Measurements from ENCODE around the gene NRN1L. TPM values are rescaled to one million over a fixed set of nuclear protein-coding genes. Genes with fewer than 3 reads are reported as not detected.

Gene NRN1L
- total and polyA plus RNA-seq, 2 donors (not counting 3 experiments of a cell fraction or from before 2014, with no cell fraction given), result 0.37 TPM; not detected in 1

- CTCF ChIA-PET, result interaction anchor here (2.8 to 4.6 kb wide), 2 partner anchors 25 to 26 kb away, joined by 8 to 32 read pairs; no protein-coding TSS in a partner anchor
These were observed 42.7 kb upstream of the NRN1L start, which contains the start of gene THAP11 for GRCh38 chr16:67841816-67842508. Gene THAP11 (plus strand): TSS chr16:67842320. CDS start chr16:67842555, 235 bp downstream.

More at GRCh38 chr16:67841816-67842508, 42.7 kb upstream of the NRN1L start, which contains the start of gene THAP11:
- Histone ChIP-seq H3K27me3 (ENCODE audit: control insufficient read depth in 2 of 2, insufficient read depth in 2 of 2, low read length in 2 of 2) (no peaks in the 10 kb centered on the region), H4K20me1 (replicated peaks; ENCODE audit: control insufficient read depth, extremely low read depth, insufficient read depth, low read length) (no peaks in the 10 kb centered on the region), H3K9me3 (replicated peaks; ENCODE audit: control insufficient read depth, insufficient read depth, low read length) (no peaks in the 10 kb centered on the region), H2AFZ (ENCODE audit: low read depth, low read length) (peak within 1 kb of the TSS; percentile 92), H3K9me1 (replicated peaks; ENCODE audit: control insufficient read depth, extremely low read depth, insufficient read depth, low read length) (no peaks in the 10 kb centered on the region), H3K4me3 (replicated peaks in 1 of 3; ENCODE audit: insufficient read depth in 1 of 3, low read depth in 1 of 3, low read length in 3 of 3) (peak within 1 kb of the TSS; percentile 32 to 58 (median 57)), H3K36me3 (ENCODE audit: control insufficient read depth in 2 of 2, extremely low read depth in 1 of 2, insufficient read depth in 2 of 2, low read length in 2 of 2) (no peaks in the 10 kb centered on the region), H3K4me1 (ENCODE audit: control insufficient read depth, extremely low read depth, insufficient read depth, low read length) (peaks cover 26% of the 10 kb centered on the region), H3K9ac (replicated peaks; ENCODE audit: extremely low read depth, insufficient read depth, low read length) (peak within 1 kb of the TSS; percentile 84), H3K27ac (ENCODE audit: insufficient read depth, low read depth, low read length) (peak within 1 kb of the TSS; percentile 77), H3K79me2 (ENCODE audit: control insufficient read depth, insufficient read depth, low read length) (peaks cover 23% of the 10 kb centered on the region), H3K4me2 (ENCODE audit: insufficient read depth, low read length) (peak within 1 kb of the TSS; percentile 54)
- no TSS peak for BruUV-seq (replicated peaks)
- FAIRE-seq, result peak; percentile 96
- dilution Hi-C loops (cut with MboI; ENCODE audit: extremely low pct_ligation_motif_present, low sequenced_read_pairs), result no loop called here
- intact Hi-C loops (cut with micrococcal nuclease), result loop anchor here (1.0 to 2.0 kb wide), 2 partner anchors 25 to 280 kb away; partner anchors contain the start of gene CTCF
- POLR2A ChIA-PET, result no interaction called here
- DNase-seq (ENCODE audit: low read depth, low spot score), result peak; percentile 95
- TF ChIP-seq CTCF (IDR thresholded peaks at IDR 0.05; ENCODE audit: extremely low read depth in 1 of 2, insufficient read depth in 1 of 2, low read depth in 1 of 2, low read length in 2 of 2) (peak; percentile 82 to 93), JUN (IDR thresholded peaks at IDR 0.05; ENCODE audit: borderline replicate concordance, insufficient read depth, insufficient read length, low read depth) (no peak), POLR2A (IDR thresholded peaks at IDR 0.05; ENCODE audit: low read depth, low read length) (peak; percentile 44), POLR2AphosphoS5 (IDR thresholded peaks at IDR 0.05; ENCODE audit: insufficient read depth, low read depth, low read length) (peak; percentile 65)
